ENCODE measurements around the gene GALNT7.
"Not testable (repeated sequence)": the region's sequence is repeated elsewhere in the genome, so short reads cannot be mapped to it uniquely, and the experiment has no call there.

GALNT7 gene, protein sequence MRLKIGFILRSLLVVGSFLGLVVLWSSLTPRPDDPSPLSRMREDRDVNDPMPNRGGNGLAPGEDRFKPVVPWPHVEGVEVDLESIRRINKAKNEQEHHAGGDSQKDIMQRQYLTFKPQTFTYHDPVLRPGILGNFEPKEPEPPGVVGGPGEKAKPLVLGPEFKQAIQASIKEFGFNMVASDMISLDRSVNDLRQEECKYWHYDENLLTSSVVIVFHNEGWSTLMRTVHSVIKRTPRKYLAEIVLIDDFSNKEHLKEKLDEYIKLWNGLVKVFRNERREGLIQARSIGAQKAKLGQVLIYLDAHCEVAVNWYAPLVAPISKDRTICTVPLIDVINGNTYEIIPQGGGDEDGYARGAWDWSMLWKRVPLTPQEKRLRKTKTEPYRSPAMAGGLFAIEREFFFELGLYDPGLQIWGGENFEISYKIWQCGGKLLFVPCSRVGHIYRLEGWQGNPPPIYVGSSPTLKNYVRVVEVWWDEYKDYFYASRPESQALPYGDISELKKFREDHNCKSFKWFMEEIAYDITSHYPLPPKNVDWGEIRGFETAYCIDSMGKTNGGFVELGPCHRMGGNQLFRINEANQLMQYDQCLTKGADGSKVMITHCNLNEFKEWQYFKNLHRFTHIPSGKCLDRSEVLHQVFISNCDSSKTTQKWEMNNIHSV

DNA sequence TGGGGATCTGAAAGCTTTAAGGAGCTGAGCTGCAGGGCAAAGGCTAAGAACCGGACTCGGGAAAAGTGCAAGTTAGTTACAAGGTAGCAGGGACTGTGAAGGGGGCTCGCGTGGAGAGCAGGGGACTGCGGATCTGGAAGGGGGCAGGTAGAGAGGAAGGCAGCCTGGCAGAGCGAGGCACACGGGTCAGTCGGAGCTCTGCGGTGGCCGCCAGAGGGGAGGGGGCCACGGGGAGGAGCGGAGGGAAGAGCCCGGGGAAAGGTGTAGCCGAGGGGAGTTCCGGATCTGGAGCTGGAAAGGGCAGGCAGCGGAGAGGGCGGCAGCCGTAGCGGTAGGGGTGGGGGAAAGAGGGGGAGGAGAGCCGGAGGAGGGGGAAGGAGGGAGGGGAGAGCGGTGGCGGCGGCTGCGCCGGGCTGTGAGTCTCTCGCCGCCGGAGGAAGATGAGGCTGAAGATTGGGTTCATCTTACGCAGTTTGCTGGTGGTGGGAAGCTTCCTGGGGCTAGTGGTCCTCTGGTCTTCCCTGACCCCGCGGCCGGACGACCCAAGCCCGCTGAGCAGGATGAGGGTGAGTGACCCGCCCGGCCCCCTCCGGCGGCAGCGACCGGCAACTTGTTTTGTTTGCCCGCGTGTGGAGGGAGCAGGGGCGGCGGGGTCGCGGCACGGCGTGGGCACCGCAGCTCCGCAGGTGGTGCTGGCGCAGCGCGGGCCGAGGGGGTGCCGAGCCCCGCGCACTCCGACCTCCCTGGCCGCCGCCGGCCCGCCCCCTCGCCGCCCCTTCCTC lies at the start of gene GALNT7:
GALNT7 (plus strand) TSS at position 416 of the 782 bp plus-strand sequence; CDS start at position 441, 25 bp downstream.
- DNase-seq (ENCODE audit: low spot score): peak; percentile 79

GRCh38 chr4:173118819-173119218 lies 49.8 kb upstream of the GALNT7 start:
- not testable (repeated sequence) for DNase-seq (ENCODE audit: low spot score)

DNA sequence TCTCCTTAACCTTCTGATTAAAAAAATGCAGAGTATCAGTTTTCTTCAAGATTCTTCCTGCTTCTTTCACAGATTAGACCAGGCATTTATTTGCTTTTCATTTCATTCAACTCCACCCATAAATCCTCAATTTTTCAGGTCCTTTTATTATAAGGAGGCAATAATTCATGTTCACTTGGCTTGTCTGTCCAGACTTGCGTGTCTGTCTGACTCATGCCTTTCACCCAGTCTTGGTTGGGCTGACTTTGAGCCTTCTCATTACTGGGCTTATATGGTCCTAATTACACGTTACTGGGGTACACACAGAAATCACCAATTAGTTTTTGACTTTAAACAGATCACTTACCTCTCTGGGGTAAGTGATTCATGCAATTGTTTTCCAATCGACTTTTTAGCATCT lies 48.8 kb upstream of the GALNT7 start:
- DNase-seq (ENCODE audit: low spot score): no peak

GRCh38 chr4:173121076-173121561 lies 47.5 kb upstream of the GALNT7 start:
- DNase-seq (ENCODE audit: low spot score): peak; percentile 12

GRCh38 chr4:173124209-173124865 lies 44.3 kb upstream of the GALNT7 start:
- no peak for DNase-seq (ENCODE audit: low spot score)

GRCh38 chr4:173125216-173125812 lies 43.3 kb upstream of the GALNT7 start:
- DNase-seq (ENCODE audit: low spot score): no peak

GRCh38 chr4:173128199-173128890 lies 40.3 kb upstream of the GALNT7 start:
- no peak for DNase-seq (ENCODE audit: low spot score)

GRCh38 chr4:173130687-173131086 lies 37.9 kb upstream of the GALNT7 start:
- no peak for DNase-seq (ENCODE audit: low spot score)

GRCh38 chr4:173134426-173134825 lies 34.2 kb upstream of the GALNT7 start:
- no peak for DNase-seq (ENCODE audit: low spot score)

- no peak for DNase-seq (ENCODE audit: low spot score)
These were observed 33.3 kb upstream of the GALNT7 start for GRCh38 chr4:173135241-173135847.

DNA sequence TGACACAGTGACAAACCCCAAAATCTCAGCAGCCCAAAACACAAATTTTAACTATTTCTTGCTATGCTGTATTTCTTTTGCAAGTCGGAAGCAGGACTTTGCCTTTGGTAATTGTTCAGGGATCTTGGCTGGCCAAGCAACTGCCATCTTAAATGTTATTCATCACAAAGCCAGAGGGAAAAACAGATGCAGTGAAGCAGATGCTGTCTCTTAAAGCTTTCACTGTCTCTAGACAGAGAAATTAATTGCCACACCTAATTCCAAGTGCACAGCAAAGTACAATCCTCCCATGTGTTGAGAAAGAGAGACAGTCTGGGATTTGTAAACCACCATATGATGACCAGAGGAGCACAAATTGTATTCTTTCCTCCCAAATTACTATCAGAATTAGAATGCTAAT lies 30.0 kb upstream of the GALNT7 start:
- DNase-seq (ENCODE audit: low spot score): no peak

DNA sequence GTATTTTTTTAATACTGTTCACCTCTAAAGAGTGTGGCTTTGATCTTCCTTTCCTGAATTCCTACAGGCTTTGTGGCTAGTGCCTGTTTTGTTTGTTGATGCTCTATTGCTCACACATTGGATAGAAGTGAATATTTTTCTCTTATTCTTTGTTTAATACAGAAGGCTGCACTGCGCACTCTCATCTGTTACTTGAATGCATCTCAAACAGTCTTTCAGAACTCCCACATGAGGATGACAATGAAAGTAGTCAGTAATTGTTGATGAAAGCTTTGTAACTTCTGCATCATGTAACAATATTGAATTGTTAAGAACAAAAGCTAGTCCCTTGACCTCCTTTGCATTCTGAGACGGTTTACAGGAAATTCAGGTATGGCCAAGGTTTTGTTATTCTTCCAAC lies 29.1 kb upstream of the GALNT7 start:
- DNase-seq (ENCODE audit: low spot score): no peak

- no peak for DNase-seq (ENCODE audit: low spot score)
These were observed 23.5 kb upstream of the GALNT7 start for GRCh38 chr4:173145131-173145530.

DNA sequence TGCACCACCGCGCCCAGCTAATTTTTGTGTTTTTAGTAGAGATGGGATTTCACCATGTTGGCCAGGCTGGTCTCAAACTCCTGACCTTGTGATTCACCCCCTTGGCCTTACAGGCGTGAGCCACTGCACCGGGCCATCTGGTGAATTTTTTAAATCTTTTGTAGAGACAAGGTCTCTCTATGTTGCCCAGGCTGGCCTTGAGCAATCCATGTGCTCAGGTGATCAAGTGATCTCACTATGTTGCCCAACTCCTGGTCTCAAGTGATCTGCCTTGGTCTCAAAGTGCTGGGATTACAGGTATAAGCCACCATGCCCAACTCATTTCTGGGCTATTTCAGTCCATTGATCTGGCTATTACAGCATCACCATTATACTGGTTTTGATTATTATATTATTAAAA lies 22.2 kb upstream of the GALNT7 start:
- DNase-seq (ENCODE audit: low spot score): no peak

GRCh38 chr4:173151496-173151895 lies 17.1 kb upstream of the GALNT7 start:
- DNase-seq (ENCODE audit: low spot score): no peak

- no peak for DNase-seq (ENCODE audit: low spot score)
These were observed 16.5 kb upstream of the GALNT7 start for GRCh38 chr4:173152104-173152503.

DNA sequence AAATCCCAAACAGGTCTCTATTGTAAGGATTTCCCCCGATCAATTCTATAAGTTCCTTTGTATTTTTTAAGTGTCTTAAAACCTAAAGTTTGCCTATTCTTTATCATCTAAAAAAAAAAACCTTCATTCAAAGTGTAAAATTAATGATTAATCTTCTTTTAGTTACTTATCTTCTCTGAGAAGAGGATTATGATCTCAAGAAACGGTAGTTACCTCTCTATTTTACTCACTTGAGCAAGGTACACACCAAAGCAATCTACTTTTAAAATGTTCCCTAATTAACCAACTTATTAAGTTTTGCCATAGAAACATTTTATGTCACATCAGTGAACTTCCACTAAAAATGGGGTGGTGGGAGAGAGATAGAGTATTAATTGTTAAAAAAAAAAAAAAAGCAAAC lies 15.2 kb upstream of the GALNT7 start:
- no peak for DNase-seq (ENCODE audit: low spot score)

DNA sequence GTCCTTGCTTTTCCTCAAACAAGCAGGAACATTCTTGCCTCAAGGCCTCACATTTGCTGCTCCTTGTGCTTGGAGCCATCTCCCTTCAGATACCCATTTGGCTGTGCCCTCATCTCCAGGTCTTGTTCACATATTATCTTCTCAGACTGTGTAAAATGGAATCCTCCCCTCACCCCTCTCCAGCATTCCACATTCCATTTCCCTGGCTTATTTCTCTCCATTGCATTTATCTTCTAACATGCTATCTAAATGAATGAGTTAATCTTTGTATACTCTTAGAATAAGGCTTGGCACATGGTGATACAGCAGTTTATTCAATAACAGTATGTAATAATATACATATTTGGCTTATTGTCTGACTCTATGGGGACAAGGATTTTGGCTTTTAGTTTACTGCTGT lies 8.8 kb upstream of the GALNT7 start:
- peak; percentile 16 for DNase-seq (ENCODE audit: low spot score)

DNA sequence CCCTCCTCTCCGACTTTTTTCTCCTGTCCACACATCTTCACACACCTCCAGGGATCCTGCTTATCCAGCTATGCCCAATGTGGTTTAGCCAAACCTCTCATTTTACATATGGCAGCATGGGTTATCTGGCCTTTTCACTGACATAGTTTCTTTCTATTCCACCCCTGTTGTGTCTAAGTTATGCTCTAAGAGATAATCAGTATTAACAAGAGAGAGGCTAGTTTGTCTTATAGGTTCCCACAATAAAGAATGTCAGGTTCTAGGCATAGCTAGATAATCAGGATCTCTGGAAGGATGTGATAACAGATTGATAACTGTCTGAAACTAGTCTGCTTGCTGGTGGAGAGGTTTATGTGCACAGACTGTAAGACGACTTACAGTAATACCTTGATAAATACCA lies 7.7 kb upstream of the GALNT7 start:
- no peak for DNase-seq (ENCODE audit: low spot score)

DNA sequence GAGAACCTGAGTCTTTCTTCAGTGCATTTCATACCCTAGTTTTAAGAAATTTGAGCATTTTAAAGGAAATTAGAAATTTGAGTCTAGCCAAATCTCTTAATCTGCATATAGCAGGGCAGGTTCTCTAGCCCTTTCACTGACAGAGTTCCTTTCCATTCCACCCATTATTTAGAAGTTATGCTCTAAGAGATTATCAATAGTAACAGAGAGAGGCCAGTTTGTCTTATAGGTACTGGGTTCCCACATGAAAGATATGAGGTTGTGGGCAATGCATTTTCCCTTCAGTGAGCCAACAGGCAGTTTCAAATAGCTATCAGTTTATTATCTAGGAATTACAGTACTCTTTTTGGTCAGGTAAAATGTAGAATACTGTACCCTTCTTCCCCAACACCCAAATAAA lies 7.3 kb upstream of the GALNT7 start:
- no peak for DNase-seq (ENCODE audit: low spot score)

DNA sequence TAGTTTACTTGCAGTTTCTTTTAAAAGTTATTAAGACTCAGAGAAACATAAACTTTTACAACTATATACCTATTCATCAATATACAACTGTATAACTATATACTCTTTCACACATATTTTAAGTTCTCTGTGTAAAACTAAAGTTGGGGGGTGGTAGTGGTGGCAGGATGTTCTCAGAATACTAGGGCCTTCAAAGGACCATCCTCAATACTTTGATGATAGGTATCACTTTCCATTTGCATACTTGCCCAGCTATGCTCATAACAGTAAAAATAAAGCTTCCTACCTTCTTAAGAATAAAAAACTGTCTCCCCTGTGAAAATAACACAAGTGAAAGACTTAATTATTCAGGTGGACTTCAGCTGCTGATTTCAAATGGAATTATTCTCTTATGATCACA lies 2.9 kb upstream of the GALNT7 start:
- DNase-seq (ENCODE audit: low spot score): no peak
